Upper lobe of left lung (tissue), 4 donors: ENCODE data around the gene BNC2.

Experiments
- CTCF ChIP-seq, 6 experiments: fragments of 450-650 bp in 4 of 6; fragments of 200-600 bp in 2 of 6; sonication (generic) in 2 of 6; IDR thresholded peaks; one replicate each; pipeline ENCODE4 v1.5.1; 2016 to 2019; ENCODE audit warnings: antibody characterized with exemption in 6 of 6
- EP300 ChIP-seq, 4 donors: sonication (generic); formaldehyde crosslinking; IDR thresholded peaks; one replicate each; pipeline ENCODE4 v1.5.1; 2017; ENCODE audit warnings: antibody characterized with exemption in 4 of 4, control low read depth in 2 of 4
- POLR2A ChIP-seq, 4 donors: fragments of 450-650 bp; IDR thresholded peaks; one replicate each; pipeline ENCODE4 v1.5.1; 2016 to 2017; ENCODE audit warnings: antibody characterized with exemption in 4 of 4, mild to moderate bottlenecking in 2 of 4

- TF ChIP-seq CTCF (IDR thresholded peaks at IDR 0.05) (no peak), EP300 (IDR thresholded peaks at IDR 0.05) (no peak), POLR2A (IDR thresholded peaks at IDR 0.05) (no peak)
Observed at GRCh38 chr9:16367605-16368231, 502.8 kb downstream of the BNC2 start.
